ENCODE results near the gene SEMA7A.

DNA sequence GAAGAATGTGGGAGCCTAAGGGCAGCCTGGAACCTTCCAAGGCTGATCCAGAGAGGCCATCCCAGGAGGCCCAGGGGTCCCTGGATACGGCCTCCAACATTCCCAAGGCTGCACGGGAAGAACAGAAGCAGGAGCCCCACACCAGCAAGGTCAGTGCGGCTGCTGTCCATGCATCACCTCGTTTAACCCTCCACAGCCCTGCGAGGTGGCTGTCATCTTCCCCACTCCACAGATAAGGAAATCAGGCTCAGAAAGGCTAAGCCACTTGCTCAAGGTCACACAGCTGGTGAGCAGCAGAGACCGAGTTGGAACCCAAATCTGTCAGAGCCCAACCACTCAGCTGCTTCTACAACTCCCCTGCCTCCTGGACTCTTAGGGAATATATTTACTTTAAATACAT, 21.6 kb downstream of the SEMA7A start:
- TF ChIP-seq, protein P1, sequence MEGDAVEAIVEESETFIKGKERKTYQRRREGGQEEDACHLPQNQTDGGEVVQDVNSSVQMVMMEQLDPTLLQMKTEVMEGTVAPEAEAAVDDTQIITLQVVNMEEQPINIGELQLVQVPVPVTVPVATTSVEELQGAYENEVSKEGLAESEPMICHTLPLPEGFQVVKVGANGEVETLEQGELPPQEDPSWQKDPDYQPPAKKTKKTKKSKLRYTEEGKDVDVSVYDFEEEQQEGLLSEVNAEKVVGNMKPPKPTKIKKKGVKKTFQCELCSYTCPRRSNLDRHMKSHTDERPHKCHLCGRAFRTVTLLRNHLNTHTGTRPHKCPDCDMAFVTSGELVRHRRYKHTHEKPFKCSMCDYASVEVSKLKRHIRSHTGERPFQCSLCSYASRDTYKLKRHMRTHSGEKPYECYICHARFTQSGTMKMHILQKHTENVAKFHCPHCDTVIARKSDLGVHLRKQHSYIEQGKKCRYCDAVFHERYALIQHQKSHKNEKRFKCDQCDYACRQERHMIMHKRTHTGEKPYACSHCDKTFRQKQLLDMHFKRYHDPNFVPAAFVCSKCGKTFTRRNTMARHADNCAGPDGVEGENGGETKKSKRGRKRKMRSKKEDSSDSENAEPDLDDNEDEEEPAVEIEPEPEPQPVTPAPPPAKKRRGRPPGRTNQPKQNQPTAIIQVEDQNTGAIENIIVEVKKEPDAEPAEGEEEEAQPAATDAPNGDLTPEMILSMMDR (conservative IDR thresholded peaks at IDR 0.05; ENCODE audit: low read depth, low read length), result no peak
- TF ChIP-seq RAD21 (IDR thresholded peaks at IDR 0.05; ENCODE audit: low read length) (no peak), MAFK (IDR thresholded peaks at IDR 0.05; ENCODE audit: low read depth, low read length) (no peak), POLR2A (IDR thresholded peaks at IDR 0.05; ENCODE audit: low read depth, low read length) (no peak), MXI1 (IDR thresholded peaks at IDR 0.05; ENCODE audit: borderline replicate concordance, low read depth, low read length) (no peak)
- TF ChIP-seq, protein P2, sequence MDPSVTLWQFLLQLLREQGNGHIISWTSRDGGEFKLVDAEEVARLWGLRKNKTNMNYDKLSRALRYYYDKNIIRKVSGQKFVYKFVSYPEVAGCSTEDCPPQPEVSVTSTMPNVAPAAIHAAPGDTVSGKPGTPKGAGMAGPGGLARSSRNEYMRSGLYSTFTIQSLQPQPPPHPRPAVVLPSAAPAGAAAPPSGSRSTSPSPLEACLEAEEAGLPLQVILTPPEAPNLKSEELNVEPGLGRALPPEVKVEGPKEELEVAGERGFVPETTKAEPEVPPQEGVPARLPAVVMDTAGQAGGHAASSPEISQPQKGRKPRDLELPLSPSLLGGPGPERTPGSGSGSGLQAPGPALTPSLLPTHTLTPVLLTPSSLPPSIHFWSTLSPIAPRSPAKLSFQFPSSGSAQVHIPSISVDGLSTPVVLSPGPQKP (IDR thresholded peaks at IDR 0.05; ENCODE audit: borderline replicate concordance, low read depth, low read length), result no peak
